Measurements from ENCODE around the gene SLC22A23.

GRCh38 chr6:3264356-3264755, 192.5 kb downstream of the SLC22A23 start:
- TF ChIP-seq, protein P1, sequence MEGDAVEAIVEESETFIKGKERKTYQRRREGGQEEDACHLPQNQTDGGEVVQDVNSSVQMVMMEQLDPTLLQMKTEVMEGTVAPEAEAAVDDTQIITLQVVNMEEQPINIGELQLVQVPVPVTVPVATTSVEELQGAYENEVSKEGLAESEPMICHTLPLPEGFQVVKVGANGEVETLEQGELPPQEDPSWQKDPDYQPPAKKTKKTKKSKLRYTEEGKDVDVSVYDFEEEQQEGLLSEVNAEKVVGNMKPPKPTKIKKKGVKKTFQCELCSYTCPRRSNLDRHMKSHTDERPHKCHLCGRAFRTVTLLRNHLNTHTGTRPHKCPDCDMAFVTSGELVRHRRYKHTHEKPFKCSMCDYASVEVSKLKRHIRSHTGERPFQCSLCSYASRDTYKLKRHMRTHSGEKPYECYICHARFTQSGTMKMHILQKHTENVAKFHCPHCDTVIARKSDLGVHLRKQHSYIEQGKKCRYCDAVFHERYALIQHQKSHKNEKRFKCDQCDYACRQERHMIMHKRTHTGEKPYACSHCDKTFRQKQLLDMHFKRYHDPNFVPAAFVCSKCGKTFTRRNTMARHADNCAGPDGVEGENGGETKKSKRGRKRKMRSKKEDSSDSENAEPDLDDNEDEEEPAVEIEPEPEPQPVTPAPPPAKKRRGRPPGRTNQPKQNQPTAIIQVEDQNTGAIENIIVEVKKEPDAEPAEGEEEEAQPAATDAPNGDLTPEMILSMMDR (IDR thresholded peaks at IDR 0.05), result no peak
- no peak for TF ChIP-seq POLR2A (IDR thresholded peaks at IDR 0.05)
